GM19372 (cell line): ENCODE data around the gene CYP2U1.
"Not testable (repeated sequence)": the region's sequence is repeated elsewhere in the genome, so short reads cannot be mapped to it uniquely, and the experiment has no call there.

ENCODE experiments used
- ATAC-seq: cut with Tn5 transposase; IDR thresholded peaks from one replicate; pipeline ENCODE4 v1.9.1; 2021; ENCODE audit warnings: mild to moderate bottlenecking, low read depth, moderate library complexity; ENCODE audit not compliant: unreplicated experiment

The CYP2U1 gene

GRCh38 chr4:107916623-107917022 is 14.7 kb upstream of the CYP2U1 start:
- no peak for ATAC-seq

- ATAC-seq, result no peak
Observed at GRCh38 chr4:107917500-107917899, 13.8 kb upstream of the CYP2U1 start.

- ATAC-seq, result no peak
Observed at GRCh38 chr4:107922486-107923473, 8.6 kb upstream of the CYP2U1 start.

GRCh38 chr4:107925713-107926112 is 5.6 kb upstream of the CYP2U1 start:
- ATAC-seq, result not testable (repeated sequence)

- not testable (repeated sequence) for ATAC-seq
Observed at GRCh38 chr4:107926875-107927274, 4.5 kb upstream of the CYP2U1 start.

GRCh38 chr4:107931775-107932321 is 499 bp downstream of the CYP2U1 start:
- no peak for ATAC-seq

- ATAC-seq, result no peak
Observed at GRCh38 chr4:107935246-107935645, 3.9 kb downstream of the CYP2U1 start.

GRCh38 chr4:107937040-107937439 is 5.7 kb downstream of the CYP2U1 start:
- ATAC-seq, result no peak

GRCh38 chr4:107939307-107939706 is 8.0 kb downstream of the CYP2U1 start:
- no peak for ATAC-seq

- ATAC-seq, result no peak
Observed at GRCh38 chr4:107945809-107946208, 14.5 kb downstream of the CYP2U1 start.

GRCh38 chr4:107950746-107951540 is 19.6 kb downstream of the CYP2U1 start:
- no peak for ATAC-seq

- ATAC-seq, result no peak
Observed at GRCh38 chr4:107951551-107951950, 20.2 kb downstream of the CYP2U1 start.

- no peak for ATAC-seq
Observed at GRCh38 chr4:107956011-107956410, 24.7 kb downstream of the CYP2U1 start.

- no peak for ATAC-seq
Observed at GRCh38 chr4:107966903-107967302, 35.6 kb downstream of the CYP2U1 start.

- not testable (repeated sequence) for ATAC-seq
Observed at GRCh38 chr4:107967519-107967918, 36.2 kb downstream of the CYP2U1 start.

- not testable (repeated sequence) for ATAC-seq
Observed at GRCh38 chr4:107967921-107968320, 36.6 kb downstream of the CYP2U1 start.

GRCh38 chr4:107970063-107970798 is 38.9 kb downstream of the CYP2U1 start:
- no peak for ATAC-seq

GRCh38 chr4:107972605-107973004 is 41.3 kb downstream of the CYP2U1 start:
- ATAC-seq, result no peak

- ATAC-seq, result no peak
Observed at GRCh38 chr4:107974523-107974922, 43.2 kb downstream of the CYP2U1 start.

- no peak for ATAC-seq
Observed at GRCh38 chr4:107977482-107977881, 46.1 kb downstream of the CYP2U1 start.
